Effector memory CD4-positive, alpha-beta T cell (primary cell): ENCODE measurements around the gene CATSPERE.

Experiments
- DNase-seq, 3 donors: peaks; one replicate each; pipeline ENCODE4 v3.0.0-alpha.2; 2020
- H3K27ac ChIP-seq: 2 replicates; pipeline ENCODE4 v1.7.0; 2013; ENCODE audit warnings: mild to moderate bottlenecking, low read length, moderate library complexity; ENCODE audit not compliant: insufficient read depth, poor library complexity, severe bottlenecking
- H3K27me3 ChIP-seq: replicated peaks from 2 replicates; pipeline ENCODE4 v1.7.0; 2013; ENCODE audit warnings: mild to moderate bottlenecking, low read length; ENCODE audit not compliant: insufficient read depth, control insufficient read depth, poor library complexity, severe bottlenecking
- H3K36me3 ChIP-seq: 2 replicates; pipeline ENCODE4 v1.7.0; 2013; ENCODE audit warnings: mild to moderate bottlenecking, low read length, moderate library complexity; ENCODE audit not compliant: control insufficient read depth, insufficient read depth
- H3K4me1 ChIP-seq: 2 replicates; pipeline ENCODE4 v1.7.0; 2013; ENCODE audit warnings: low read length, mild to moderate bottlenecking; ENCODE audit not compliant: control insufficient read depth, insufficient read depth, poor library complexity, severe bottlenecking
- H3K4me3 ChIP-seq: 2 replicates; pipeline ENCODE4 v1.7.0; 2013; ENCODE audit warnings: low read length, low read depth, mild to moderate bottlenecking; ENCODE audit not compliant: insufficient read depth, poor library complexity, severe bottlenecking
- H3K9me3 ChIP-seq: 2 replicates; pipeline ENCODE4 v1.7.0; 2013; ENCODE audit warnings: mild to moderate bottlenecking, low read length, moderate library complexity; ENCODE audit not compliant: control insufficient read depth

Gene CATSPERE

GRCh38 chr1:244642526-244642925 is 181.5 kb downstream of the CATSPERE start:
- DNase-seq = no peak
- H3K27ac ChIP-seq = no peak overlapping the region
- H3K4me3 ChIP-seq = no peak overlapping the region
- no peaks in the 10 kb centered on the region for H3K9me3 ChIP-seq
- no peaks in the 10 kb centered on the region for H3K4me1 ChIP-seq
- no peaks in the 10 kb centered on the region for H3K36me3 ChIP-seq
- H3K27me3 ChIP-seq = no peaks in the 10 kb centered on the region

GRCh38 chr1:244642988-244643387 is 181.9 kb downstream of the CATSPERE start:
- no peak for DNase-seq
- no peaks in the 10 kb centered on the region for H3K36me3 ChIP-seq
- H3K9me3 ChIP-seq = no peaks in the 10 kb centered on the region
- no peaks in the 10 kb centered on the region for H3K4me1 ChIP-seq
- H3K27me3 ChIP-seq = no peaks in the 10 kb centered on the region
- no peak overlapping the region for H3K4me3 ChIP-seq
- no peak overlapping the region for H3K27ac ChIP-seq

GRCh38 chr1:244645414-244645813 is 184.3 kb downstream of the CATSPERE start:
- Histone ChIP-seq H3K27me3 (no peaks in the 10 kb centered on the region), H3K4me3 (no peak overlapping the region)
- no peak for DNase-seq

GRCh38 chr1:244645890-244646289 is 184.8 kb downstream of the CATSPERE start:
- H3K36me3 ChIP-seq = no peaks in the 10 kb centered on the region

More at GRCh38 chr1:244645414-244645813, 184.3 kb downstream of the CATSPERE start:
- no peaks in the 10 kb centered on the region for H3K36me3 ChIP-seq
- no peaks in the 10 kb centered on the region for H3K4me1 ChIP-seq
- H3K9me3 ChIP-seq = no peaks in the 10 kb centered on the region
- H3K27ac ChIP-seq = no peak overlapping the region

GRCh38 chr1:244647819-244648218 is 186.7 kb downstream of the CATSPERE start:
- H3K27ac ChIP-seq = no peak overlapping the region
- H3K9me3 ChIP-seq = no peaks in the 10 kb centered on the region
- no peaks in the 10 kb centered on the region for H3K36me3 ChIP-seq
- H3K4me1 ChIP-seq = peaks cover 6% of the 10 kb centered on the region
- no peaks in the 10 kb centered on the region for H3K27me3 ChIP-seq
- no peak overlapping the region for H3K4me3 ChIP-seq
- no peak for DNase-seq

More at GRCh38 chr1:244645890-244646289, 184.8 kb downstream of the CATSPERE start:
- Histone ChIP-seq H3K4me1 (no peaks in the 10 kb centered on the region), H3K4me3 (no peak overlapping the region), H3K9me3 (no peaks in the 10 kb centered on the region), H3K27me3 (no peaks in the 10 kb centered on the region), H3K27ac (no peak overlapping the region)
- no peak for DNase-seq

GRCh38 chr1:244651956-244652622 is 191.0 kb downstream of the CATSPERE start:
- DNase-seq = no peak
- Histone ChIP-seq H3K36me3 (peaks cover 3% of the 10 kb centered on the region), H3K9me3 (no peaks in the 10 kb centered on the region), H3K27me3 (no peaks in the 10 kb centered on the region), H3K4me3 (peak overlapping the region; percentile 44), H3K27ac (peak overlapping the region; percentile 77), H3K4me1 (peaks cover 28% of the 10 kb centered on the region)

- DNase-seq = peak; percentile 95 to 99 (median 98)
- Histone ChIP-seq H3K36me3 (peaks cover 4% of the 10 kb centered on the region), H3K27me3 (no peaks in the 10 kb centered on the region), H3K4me3 (peak within 1 kb of the TSS; percentile 80), H3K27ac (peak within 1 kb of the TSS; percentile 77), H3K4me1 (peaks cover 28% of the 10 kb centered on the region), H3K9me3 (no peaks in the 10 kb centered on the region)
Observed at GRCh38 chr1:244652623-244653438, 191.8 kb downstream of the CATSPERE start, which contains the start of gene DESI2. Gene DESI2, plus strand, starts transcription at chr1:244653126. Its CDS starts 188 bp downstream, at chr1:244653314.

GRCh38 chr1:244653439-244654107 is 192.5 kb downstream of the CATSPERE start:
- DNase-seq = no peak
- Histone ChIP-seq H3K4me3 (peak overlapping the region; percentile 80), H3K27ac (peak overlapping the region; percentile 77), H3K4me1 (peaks cover 28% of the 10 kb centered on the region), H3K36me3 (peaks cover 4% of the 10 kb centered on the region), H3K9me3 (no peaks in the 10 kb centered on the region), H3K27me3 (no peaks in the 10 kb centered on the region)

- no peak for DNase-seq
- peak overlapping the region; percentile 80 for H3K4me3 ChIP-seq
- H3K4me1 ChIP-seq = peaks cover 28% of the 10 kb centered on the region
- no peaks in the 10 kb centered on the region for H3K27me3 ChIP-seq
- H3K9me3 ChIP-seq = no peaks in the 10 kb centered on the region
- H3K36me3 ChIP-seq = peaks cover 4% of the 10 kb centered on the region
- H3K27ac ChIP-seq = no peak overlapping the region
Observed at GRCh38 chr1:244654108-244655038, 193.3 kb downstream of the CATSPERE start.
